ENCODE results near the gene GLIPR1L1.

GRCh38 chr12:75341873-75342272 is 7.4 kb downstream of the GLIPR1L1 start:
- TF ChIP-seq CTCF (IDR thresholded peaks at IDR 0.05; ENCODE audit: insufficient read depth, low read length, poor library complexity, severe bottlenecking) (no peak), EZH2phosphoT487 (conservative IDR thresholded peaks at IDR 0.05; ENCODE audit: low read length) (no peak)
